Muscle of back (tissue), 11 donors: Measurements from ENCODE around the gene MED12L. TPM values are rescaled to one million over a fixed set of nuclear protein-coding genes. Genes with fewer than 3 reads are reported as not detected.
"Not testable (repeated sequence)": the region's sequence is repeated elsewhere in the genome, so short reads cannot be mapped to it uniquely, and the experiment has no call there.

Experiments used
- DNase-seq, 3 donors: peaks; one replicate each; pipeline versions ENCODE4 v3.0.0 to v3.0.0-alpha.2; 2013
- polyA plus RNA-seq, 10 donors: library from polyadenylated mRNA; unstranded; fragments of 120-200 nt; gene quantifications; one replicate each; pipeline ENCODE4 v1.2.1, GENCODE V29; 2013; ENCODE audit not compliant: insufficient read length in 10 of 10

MED12L gene
- polyA plus RNA-seq, 10 donors, result 6.4 to 10.2 (median 7.7) TPM

GRCh38 chr3:151210676-151211381 lies 125.4 kb downstream of the MED12L start:
- DNase-seq, result no peak

DNA sequence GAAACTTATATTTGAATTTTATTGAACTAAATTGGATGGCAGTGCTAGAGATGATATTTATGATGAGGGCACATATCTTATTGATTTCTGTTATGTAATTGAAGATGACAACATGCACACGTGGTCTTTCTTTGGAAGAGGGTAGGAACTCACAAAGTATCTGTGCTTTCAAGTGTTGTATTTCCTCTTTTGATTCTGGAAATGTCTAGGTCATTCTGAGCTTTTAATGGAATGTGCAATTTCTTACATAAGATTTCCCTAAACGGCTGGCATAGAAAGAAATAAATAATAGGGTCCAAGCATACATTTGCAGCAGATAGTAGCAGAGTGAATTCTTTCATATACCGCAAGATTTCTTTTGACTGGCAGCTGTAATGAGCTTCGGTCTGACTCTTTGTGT lies 127.7 kb downstream of the MED12L start:
- no peak for DNase-seq

GRCh38 chr3:151213881-151214280 lies 128.4 kb downstream of the MED12L start:
- DNase-seq, result no peak

DNA sequence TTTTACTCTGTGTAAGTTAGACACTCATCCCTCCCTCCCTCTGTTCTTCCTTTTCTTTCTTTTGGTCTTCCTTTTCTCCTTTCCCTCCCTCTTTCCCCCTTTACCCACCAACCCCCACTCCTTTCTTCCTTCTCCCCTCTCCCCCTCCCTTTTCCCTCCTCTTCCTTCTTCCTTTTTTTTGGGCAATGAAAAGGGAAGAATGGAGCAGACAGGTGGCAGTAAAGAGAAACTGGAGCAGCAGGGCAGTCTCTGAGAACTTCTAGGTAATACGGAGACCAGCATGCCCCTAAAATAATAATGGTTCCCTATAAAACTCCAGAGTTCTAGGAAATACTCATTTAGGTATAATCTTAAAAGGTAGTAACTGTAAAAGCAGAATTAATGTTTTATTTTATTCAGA lies 129.0 kb downstream of the MED12L start:
- no peak for DNase-seq

DNA sequence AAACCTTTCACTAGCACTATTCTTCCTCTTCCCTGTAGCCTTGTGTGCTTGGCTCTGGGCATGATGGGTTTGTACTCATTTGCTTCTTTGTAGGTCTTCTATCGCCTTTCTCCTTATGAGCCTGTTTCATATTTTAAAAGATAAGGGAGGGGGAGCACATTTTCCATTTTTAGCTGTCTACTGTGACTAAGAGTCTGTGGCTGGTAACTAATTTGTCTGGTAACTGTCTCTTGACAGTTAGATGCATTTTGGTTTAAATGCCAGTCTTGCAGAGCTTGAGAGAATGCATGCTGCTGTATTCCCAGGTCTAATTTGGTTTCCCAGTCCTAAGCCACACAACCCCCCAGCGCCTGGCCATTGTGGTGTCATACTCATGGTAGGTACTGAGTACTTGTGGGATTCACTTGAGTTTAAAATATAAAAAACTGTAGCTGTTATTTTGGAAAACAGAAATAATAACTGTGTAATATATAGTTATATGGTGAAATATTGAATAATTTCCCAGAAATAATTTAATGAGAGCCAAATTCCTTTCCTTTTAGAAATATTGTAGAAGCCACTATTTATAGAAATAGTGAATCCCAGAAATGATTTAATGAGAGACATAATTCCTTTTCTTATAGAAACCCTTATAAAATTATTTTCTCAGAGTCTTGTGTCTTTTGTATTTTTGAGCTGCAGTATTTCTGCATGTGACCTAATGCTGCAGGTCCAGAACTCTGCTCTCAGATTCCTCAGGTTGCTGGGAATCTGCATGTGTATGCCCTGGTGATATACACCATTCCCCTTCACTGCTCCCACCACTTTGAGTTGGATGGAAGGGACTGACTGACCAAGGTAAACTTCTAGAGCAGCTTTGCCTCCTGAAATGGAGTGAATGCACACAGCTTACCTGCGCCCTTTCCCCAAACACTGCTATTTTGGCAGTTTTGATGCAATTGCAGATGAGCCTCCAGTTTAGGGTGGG lies 131.5 kb downstream of the MED12L start:
- DNase-seq, result peak in 2 of 3 donors; percentile 59 to 80

- no peak for DNase-seq
These were observed 132.7 kb downstream of the MED12L start for GRCh38 chr3:151218136-151218535.

- peak in 1 of 3 donors; percentile 84 for DNase-seq
These were observed 133.6 kb downstream of the MED12L start for GRCh38 chr3:151219056-151219455.

GRCh38 chr3:151224268-151224866 lies 138.9 kb downstream of the MED12L start:
- DNase-seq, result no peak

GRCh38 chr3:151225040-151225975 lies 139.8 kb downstream of the MED12L start:
- DNase-seq, result no peak

DNA sequence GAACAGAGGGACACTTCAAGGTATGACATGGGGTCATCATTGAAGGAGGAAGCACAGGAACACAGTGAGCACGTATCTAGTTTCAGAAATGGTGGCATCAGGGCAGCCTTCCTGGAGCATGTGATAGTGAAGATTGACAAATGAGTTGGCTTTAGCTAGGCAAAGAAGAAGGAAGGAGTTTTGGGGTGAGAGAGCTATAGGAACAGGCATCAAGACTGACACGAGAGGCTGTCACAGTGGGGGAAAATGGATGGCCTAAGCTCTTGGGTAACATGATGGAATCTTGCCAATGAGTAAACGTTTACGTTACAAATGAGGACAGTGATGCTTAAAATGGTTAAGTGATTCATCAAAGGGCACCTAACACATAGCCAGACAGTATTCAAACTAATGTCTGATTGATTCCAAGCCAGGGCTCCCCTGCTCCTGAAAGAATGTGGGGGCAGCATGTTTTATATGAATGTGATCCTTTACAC lies 140.7 kb downstream of the MED12L start:
- peak in 1 of 3 donors; percentile 89 for DNase-seq

DNA sequence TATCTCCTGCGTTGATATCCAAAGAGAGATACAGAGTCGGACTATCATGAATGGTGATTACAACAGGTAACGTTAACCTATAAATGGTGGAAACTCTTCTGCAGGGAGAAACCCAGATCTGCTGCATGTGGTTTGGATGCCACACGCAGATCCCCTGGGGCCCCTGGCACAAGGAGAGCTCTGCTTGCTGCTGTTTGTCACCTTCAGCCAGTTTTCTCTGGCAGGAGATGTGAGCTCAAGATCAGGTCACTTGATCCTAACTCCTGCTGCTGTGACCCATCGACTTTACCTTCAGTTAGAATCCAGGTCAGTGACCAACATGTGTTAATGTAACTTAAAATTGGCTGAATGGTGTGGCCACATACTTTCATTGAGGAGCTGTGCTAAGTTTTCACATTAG lies 141.4 kb downstream of the MED12L start:
- no peak for DNase-seq

GRCh38 chr3:151227266-151227806 lies 141.9 kb downstream of the MED12L start:
- no peak for DNase-seq

DNA sequence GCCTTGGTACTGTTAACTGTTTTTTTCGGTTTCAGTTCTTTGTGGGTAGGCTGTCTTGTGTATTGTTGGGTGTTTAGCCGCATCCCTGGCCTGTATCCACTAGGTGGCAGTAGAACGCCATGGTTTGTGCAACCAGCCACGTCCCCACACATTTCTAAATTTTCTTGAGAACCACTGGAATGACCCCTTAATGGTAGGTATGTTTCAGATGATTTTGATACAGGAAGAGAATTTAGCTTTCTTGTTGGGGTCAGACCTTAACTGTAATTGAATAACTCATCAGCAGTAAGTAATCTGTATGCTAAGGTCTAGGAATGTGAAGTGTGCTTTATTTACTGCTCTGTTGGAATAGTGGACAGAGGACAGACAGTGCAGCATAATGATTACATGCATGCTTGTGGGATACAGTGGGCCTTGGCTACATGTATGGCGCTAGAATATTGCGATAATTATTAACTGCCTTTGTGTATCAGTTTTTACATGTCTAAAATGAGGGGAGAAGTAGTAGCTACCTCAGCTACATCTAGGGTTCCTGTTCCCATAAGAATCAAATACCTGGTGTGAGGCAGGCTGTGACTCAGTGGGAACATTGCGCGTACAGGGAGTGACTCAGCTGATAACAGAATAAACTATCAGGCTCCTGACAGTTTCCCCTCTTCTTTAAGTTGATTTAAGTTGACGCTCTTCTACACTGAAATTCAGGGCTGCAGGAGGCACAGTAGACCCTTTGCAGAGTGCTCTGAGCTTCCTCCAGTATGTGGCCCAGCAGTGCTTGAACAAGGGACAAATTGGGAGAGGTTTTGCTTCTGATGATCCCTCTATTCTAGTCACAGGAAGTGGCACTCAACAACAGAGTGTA lies 142.6 kb downstream of the MED12L start:
- peak; percentile 87 to 93 (median 89) for DNase-seq

GRCh38 chr3:151228666-151229040 lies 143.2 kb downstream of the MED12L start:
- peak; percentile 46 to 78 (median 75) for DNase-seq

GRCh38 chr3:151230646-151231045 lies 145.2 kb downstream of the MED12L start:
- peak in 1 of 3 donors; percentile 17 for DNase-seq

DNA sequence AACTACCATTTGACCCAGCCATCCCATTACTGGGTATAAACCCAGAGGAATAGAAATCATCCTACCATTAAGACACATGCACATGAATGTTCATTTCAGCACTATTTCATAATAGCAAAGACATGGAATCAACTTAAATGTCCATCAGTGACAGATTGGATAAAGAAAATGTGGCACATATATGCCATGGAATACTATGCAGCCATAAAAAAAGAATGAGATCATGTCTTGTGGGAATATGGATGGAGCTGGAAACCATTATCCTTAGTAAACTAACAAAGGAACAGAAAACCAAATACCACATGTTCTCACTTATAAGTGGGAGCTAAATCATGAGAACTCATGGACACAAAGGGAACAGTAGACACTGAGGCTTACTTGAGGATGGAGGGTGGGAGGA lies 146.9 kb downstream of the MED12L start:
- not testable (repeated sequence) for DNase-seq

DNA sequence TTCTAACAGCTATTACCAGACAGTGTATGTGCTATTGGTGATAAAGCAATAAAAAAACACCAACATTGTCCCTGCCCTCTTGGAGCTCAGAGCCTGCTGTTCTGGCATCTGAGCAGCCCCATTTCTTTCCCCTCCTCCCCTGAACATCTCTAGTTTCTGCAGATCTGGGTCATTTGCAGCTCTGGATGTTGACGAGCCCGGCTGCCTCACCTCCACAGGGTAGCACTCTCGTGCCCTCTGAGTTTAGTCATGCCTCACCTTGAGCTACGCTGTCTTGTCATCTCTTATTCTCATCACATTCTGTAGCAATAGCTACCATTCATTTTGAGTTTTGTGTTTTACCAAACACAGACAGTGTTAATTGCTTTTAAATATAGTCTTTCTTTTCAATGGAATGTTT lies 147.5 kb downstream of the MED12L start:
- no peak for DNase-seq

DNA sequence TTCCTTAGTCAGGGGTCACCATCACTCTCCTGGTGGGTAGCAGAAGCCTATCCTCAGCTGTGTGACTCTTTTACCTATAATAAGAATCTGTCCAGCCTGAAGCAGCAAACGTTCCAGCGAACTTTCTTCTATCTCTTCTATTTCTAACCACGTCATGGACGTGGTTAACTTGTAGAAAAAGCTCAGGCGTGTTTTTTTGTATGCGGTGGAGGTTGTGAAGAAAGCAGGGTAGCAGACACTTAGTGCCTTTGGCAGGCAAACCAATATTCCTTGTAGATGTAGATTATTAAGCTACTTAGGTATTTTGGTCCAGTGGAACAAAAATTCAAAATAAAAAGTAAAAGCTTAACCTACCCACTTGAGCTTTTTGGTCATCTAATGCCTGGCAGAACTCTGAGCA lies 149.4 kb downstream of the MED12L start:
- DNase-seq, result no peak

DNA sequence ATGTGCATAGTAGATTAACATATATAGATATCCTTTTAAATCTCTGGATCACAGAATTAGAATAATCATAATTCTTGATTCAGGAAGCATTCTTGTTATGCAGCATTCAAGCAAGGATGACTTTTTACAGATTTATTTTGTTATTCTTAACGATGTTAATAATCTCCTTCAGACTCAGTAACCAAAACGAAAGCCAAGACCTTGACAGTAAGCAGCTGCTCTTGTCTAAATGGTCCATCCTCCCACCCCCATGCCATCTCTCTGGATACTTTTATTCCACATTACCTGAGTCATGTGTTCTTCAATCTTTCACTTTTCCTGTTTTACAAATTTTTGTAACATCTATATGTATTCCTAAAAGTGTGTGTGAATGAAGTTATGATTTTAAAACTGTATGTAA lies 150.9 kb downstream of the MED12L start:
- DNase-seq, result no peak

- no peak for DNase-seq
These were observed 151.3 kb downstream of the MED12L start for GRCh38 chr3:151236736-151237135.
